Retinal pigment epithelial cell (primary cell): Measurements from ENCODE around the gene SLC13A2.

Experiments used
- DNase-seq: peaks from one replicate; pipeline ENCODE4 v3.0.0-alpha.2; 2010; ENCODE audit warnings: low read depth
- H3K4me3 ChIP-seq: 2 replicates; pipeline ENCODE4 v1.5.1; 2011; ENCODE audit warnings: mild to moderate bottlenecking, low read length, control low read depth, moderate library complexity
- CTCF ChIP-seq: conservative IDR thresholded peaks from 2 replicates; pipeline ENCODE4 v1.5.1; 2011; ENCODE audit warnings: low read depth, low read length, control low read depth, inconsistent platforms

The SLC13A2 gene

DNA sequence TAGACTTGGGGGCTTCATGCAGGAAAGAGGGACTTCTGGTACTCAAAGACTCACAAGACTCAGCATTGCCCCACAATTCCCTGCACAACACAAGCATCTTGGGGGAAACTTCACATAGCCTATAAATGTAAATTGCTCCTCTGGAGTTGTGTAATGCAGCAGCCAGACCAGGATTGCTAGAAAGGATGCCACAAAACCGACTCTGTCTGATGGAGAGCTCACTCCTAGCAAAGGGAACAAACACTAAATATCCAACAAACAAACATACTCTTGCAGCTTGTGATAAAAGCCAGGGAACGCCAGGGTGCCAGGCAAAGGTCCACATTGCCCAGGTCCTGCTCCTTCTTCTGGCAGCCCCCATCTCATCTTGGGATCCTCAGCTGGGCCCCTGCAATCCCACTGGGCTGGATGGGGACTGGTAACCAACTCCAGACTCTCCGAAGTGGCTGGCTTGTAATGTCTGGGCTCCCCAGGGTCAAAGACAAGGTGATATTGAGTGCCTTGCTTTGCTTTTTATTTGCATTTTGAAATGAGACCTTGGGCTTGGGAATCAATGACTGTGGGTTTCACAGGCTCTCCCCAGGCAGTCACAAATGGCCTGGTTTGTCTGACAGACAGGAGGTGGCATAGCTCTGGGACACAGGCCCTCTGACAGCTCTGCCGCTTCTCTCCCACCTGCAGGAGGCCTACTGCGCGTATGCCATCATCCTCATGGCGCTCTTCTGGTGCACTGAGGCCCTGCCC lies 15.3 kb downstream of the SLC13A2 start:
- TF ChIP-seq CTCF = no peak
- no peak overlapping the region for H3K4me3 ChIP-seq
- no peak for DNase-seq

- no peak for TF ChIP-seq CTCF
Measured at GRCh38 chr17:28491286-28491685, 17.8 kb downstream of the SLC13A2 start.

GRCh38 chr17:28491860-28492259 lies 18.4 kb downstream of the SLC13A2 start:
- H3K4me3 ChIP-seq = no peak overlapping the region
- no peak for DNase-seq
- no peak for TF ChIP-seq CTCF

More at GRCh38 chr17:28491286-28491685, 17.8 kb downstream of the SLC13A2 start:
- DNase-seq = no peak
- no peak overlapping the region for H3K4me3 ChIP-seq

GRCh38 chr17:28492352-28493310 lies 19.2 kb downstream of the SLC13A2 start:
- DNase-seq = no peak
- TF ChIP-seq CTCF = no peak
- no peak overlapping the region for H3K4me3 ChIP-seq

GRCh38 chr17:28493460-28493859 lies 20.0 kb downstream of the SLC13A2 start:
- no peak overlapping the region for H3K4me3 ChIP-seq
- DNase-seq = no peak
- TF ChIP-seq CTCF = no peak

GRCh38 chr17:28494445-28495188 lies 21.2 kb downstream of the SLC13A2 start:
- TF ChIP-seq CTCF = peak; percentile 95
- DNase-seq = peak; percentile 3

More at GRCh38 chr17:28494445-28495188, 21.2 kb downstream of the SLC13A2 start:
- no peak overlapping the region for H3K4me3 ChIP-seq
